Muscle layer of duodenum (tissue), 2 donors: ENCODE data around the gene PTPRG.

Experiments
- H3K27ac ChIP-seq: one replicate; pipeline ENCODE4 v1.7.0; 2013; ENCODE audit warnings: mild to moderate bottlenecking, low read length
- H3K27me3 ChIP-seq: one replicate; pipeline ENCODE4 v1.7.0; 2013; ENCODE audit warnings: low read depth, mild to moderate bottlenecking, control low read depth, low read length
- H3K36me3 ChIP-seq, 2 donors: one replicate each; pipeline ENCODE4 v1.7.0; 2013; ENCODE audit warnings: low read length in 2 of 2, control low read depth in 1 of 2, mild to moderate bottlenecking in 1 of 2; ENCODE audit not compliant: insufficient read depth in 2 of 2, control insufficient read depth in 1 of 2
- H3K4me1 ChIP-seq, 2 donors: one replicate each; pipeline ENCODE4 v1.7.0; 2013; ENCODE audit warnings: low read length in 2 of 2, mild to moderate bottlenecking in 2 of 2, control low read depth in 1 of 2, moderate library complexity in 1 of 2; ENCODE audit not compliant: insufficient read depth in 2 of 2, control insufficient read depth in 1 of 2
- H3K4me3 ChIP-seq, 2 donors: one replicate each; pipeline ENCODE4 v1.7.0; 2013; ENCODE audit warnings: low read length in 2 of 2, low read depth in 1 of 2, mild to moderate bottlenecking in 1 of 2
- H3K9me3 ChIP-seq, 2 donors: one replicate each; pipeline ENCODE4 v1.7.0; 2013; ENCODE audit warnings: low read length in 2 of 2, control low read depth in 1 of 2, mild to moderate bottlenecking in 1 of 2; ENCODE audit not compliant: control insufficient read depth in 1 of 2
- donor health status: healthy.

The PTPRG gene

DNA sequence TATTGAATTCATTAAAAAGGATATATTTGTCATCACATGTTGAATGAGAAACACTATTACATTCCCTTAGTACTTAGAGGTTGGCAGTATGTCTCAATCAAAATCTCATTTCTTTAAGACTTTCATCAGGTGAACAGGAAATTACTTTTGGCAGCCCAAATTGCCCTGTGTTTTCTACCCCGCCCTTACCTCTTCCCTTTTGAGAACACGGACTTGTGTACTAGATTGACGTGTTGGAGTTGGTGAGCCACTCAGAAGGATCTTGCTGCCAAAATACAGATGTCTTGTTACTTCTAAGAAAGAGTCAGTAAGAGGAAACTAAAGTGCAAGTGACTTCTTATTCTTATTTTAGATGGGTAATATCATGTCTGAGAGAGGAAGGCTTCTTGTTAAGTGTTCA, 425.1 kb downstream of the PTPRG start:
- Histone ChIP-seq H3K9me3 (no peaks in the 10 kb centered on the region), H3K27ac (no peak overlapping the region), H3K27me3 (no peaks in the 10 kb centered on the region), H3K36me3 (no peaks in the 10 kb centered on the region), H3K4me3 (no peak overlapping the region), H3K4me1 (no peaks in the 10 kb centered on the region)

DNA sequence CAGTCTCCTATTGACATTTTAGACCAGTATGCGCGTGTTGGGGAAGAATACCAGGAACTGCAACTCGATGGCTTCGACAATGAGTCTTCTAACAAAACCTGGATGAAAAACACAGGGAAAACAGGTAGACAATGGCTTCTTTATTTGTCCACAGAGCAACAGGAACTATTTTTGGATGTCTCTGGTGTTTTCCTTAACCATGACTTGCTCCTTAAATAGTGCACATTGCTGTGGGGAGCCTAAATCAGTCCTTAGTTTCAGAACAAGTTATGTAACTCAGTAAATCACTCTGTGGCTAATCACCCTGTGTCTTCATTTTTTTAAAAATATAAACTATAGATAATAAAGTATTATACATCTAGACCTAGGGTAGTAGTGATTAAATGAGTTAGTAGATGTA, 428.3 kb downstream of the PTPRG start:
- no peaks in the 10 kb centered on the region for H3K27me3 ChIP-seq
- H3K4me1 ChIP-seq, result no peaks in the 10 kb centered on the region
- no peak overlapping the region for H3K27ac ChIP-seq
- H3K9me3 ChIP-seq, result no peaks in the 10 kb centered on the region
- H3K36me3 ChIP-seq, result no peaks in the 10 kb centered on the region
- H3K4me3 ChIP-seq, result no peak overlapping the region

DNA sequence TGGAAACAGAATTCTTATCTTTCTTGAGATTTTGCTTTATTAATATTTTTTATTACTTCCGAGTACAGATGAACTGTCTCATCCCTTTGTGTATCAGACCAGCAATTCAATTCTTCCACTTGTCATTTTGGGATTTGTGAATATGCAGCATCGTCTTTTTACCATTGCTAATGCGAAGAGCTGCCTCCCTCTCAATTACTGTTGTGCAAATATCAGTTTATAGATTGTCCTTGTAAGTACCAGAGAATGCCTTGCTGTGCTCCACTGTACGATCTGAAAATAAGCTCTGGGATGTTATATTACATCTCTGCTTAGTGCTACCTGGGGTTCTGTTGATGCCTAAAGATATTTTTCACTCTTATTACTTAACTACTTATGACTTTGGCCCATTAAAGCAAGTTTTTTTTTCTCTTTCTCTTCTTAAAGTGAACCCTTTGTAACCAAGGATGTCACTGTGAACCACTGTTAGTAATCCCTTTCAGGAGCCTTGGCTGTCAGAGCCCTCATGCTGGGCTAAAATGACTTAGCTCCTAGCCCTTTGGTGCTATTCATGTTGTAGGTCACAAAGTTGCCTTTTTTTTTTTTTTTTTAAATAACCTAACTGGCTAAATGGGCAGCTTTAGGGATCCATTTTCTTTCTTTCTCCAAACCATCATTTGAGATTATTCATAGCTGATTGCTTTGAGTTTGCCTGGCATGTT, 429.1 kb downstream of the PTPRG start:
- Histone ChIP-seq H3K36me3 (no peaks in the 10 kb centered on the region), H3K27ac (no peak overlapping the region), H3K4me1 (no peaks in the 10 kb centered on the region), H3K9me3 (no peaks in the 10 kb centered on the region), H3K4me3 (no peak overlapping the region), H3K27me3 (no peaks in the 10 kb centered on the region)

DNA sequence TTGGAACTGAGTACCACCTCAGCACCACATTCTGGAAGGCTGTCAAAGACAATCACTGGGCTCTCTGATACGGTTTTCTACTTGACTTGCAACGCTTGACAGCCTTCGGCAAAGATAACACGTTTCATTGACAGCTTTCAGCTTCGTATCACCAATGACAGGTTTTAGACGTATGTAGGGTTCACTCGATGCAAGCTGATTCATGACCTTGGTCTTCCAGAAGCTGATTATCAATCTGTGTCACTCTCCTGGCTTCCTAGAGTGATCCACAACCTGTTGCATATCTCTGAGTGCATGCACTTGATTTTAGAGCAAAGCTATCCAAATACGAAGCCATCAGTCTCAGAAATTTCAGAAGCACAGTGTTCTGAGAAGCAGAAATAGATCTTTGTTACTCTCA, 430.3 kb downstream of the PTPRG start:
- Histone ChIP-seq H3K27ac (no peak overlapping the region), H3K4me3 (no peak overlapping the region), H3K9me3 (no peaks in the 10 kb centered on the region), H3K4me1 (peaks cover 0 to 9% of the 10 kb centered on the region in 2 donors), H3K36me3 (no peaks in the 10 kb centered on the region), H3K27me3 (no peaks in the 10 kb centered on the region)

DNA sequence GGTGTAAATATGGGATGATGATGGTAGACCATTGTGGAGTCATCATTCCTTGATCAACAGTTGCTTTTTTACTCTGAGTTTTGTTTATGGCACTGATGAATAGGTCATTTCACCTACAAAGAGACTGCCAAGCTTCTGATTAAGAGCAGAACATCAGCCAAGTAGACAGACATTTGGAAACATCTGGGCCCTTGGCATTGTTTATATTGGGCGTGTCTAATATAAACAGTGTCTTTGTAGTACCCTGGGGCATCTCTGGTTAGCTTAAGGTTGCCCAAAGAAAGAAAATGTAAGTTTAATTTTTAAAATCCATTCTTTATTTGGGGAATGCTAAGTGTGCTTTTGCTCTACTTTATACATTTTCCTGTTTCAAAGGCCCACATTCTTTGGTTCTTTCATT, 435.0 kb downstream of the PTPRG start:
- Histone ChIP-seq H3K27ac (no peak overlapping the region), H3K4me1 (peaks cover 0 to 17% of the 10 kb centered on the region in 2 donors), H3K36me3 (no peaks in the 10 kb centered on the region), H3K9me3 (no peaks in the 10 kb centered on the region), H3K27me3 (no peaks in the 10 kb centered on the region), H3K4me3 (no peak overlapping the region)

DNA sequence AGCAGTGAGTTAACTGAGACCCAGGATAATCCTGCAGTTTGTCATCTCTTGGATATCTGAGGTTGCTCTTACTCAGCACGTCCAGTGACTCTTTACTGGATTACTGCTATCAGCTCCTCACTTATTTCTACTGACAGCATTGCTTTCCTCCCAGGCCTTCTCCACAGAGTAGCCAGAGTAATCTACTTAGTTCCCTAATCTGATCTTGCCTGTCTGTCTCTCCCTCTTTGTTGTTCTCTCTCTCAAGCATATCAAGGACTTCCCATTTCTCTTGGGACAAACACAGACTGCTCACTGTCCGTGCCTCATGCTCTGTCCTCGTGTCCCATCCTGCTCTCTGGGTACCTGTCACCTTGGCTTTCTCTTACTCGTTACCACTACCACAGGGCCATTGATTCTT, 435.7 kb downstream of the PTPRG start:
- no peaks in the 10 kb centered on the region for H3K36me3 ChIP-seq
- peaks cover 0 to 17% of the 10 kb centered on the region in 2 donors for H3K4me1 ChIP-seq
- no peaks in the 10 kb centered on the region for H3K27me3 ChIP-seq
- no peak overlapping the region for H3K4me3 ChIP-seq
- no peaks in the 10 kb centered on the region for H3K9me3 ChIP-seq
- H3K27ac ChIP-seq, result no peak overlapping the region

DNA sequence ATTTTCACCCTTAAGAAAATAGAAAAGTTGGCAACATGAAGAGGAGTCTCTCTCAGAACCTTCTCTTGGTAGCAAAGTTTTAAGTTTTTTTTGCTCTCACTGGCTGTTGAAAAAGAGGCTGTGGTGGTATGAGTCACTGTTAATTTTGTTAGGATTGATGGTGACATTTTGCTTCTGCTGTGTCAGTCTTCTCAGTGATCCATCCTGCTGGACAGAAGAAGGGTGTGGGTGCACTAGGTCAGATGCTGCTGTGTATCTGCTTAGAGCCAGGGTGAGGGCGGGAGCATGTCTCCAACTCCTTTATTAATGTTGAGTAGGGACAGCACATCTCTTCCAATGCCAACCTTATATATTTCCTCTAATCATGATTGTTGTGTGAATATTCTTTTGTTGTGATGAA, 442.5 kb downstream of the PTPRG start:
- Histone ChIP-seq H3K27me3 (no peaks in the 10 kb centered on the region), H3K9me3 (no peaks in the 10 kb centered on the region), H3K27ac (no peak overlapping the region), H3K4me3 (no peak overlapping the region), H3K4me1 (peaks cover 0 to 6% of the 10 kb centered on the region in 2 donors), H3K36me3 (peaks cover 0 to 7% of the 10 kb centered on the region in 2 donors)

DNA sequence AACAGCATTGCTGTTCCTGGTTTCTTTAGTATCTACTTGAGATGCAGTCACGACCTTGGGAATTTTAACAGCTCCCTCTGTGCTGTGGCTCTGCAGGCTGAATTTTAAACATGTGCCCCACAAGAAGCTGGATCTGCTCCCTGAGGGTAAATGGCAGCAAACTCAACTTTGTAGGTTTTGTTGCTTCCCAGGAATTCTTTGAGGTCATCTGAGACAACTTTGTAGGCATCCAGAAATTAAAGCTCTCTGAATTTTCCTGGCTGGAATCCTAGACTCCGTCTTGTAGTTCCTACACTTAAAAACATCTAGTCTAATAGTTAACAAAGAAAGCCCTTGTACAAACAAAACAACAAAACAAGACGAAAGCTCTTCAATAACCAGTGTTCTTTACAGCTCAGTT, 445.7 kb downstream of the PTPRG start:
- no peaks in the 10 kb centered on the region for H3K27me3 ChIP-seq
- no peaks in the 10 kb centered on the region for H3K9me3 ChIP-seq
- H3K27ac ChIP-seq, result no peak overlapping the region
- peaks cover 0 to 7% of the 10 kb centered on the region in 2 donors for H3K36me3 ChIP-seq
- H3K4me1 ChIP-seq, result peaks cover 0 to 7% of the 10 kb centered on the region in 2 donors
- H3K4me3 ChIP-seq, result no peak overlapping the region

DNA sequence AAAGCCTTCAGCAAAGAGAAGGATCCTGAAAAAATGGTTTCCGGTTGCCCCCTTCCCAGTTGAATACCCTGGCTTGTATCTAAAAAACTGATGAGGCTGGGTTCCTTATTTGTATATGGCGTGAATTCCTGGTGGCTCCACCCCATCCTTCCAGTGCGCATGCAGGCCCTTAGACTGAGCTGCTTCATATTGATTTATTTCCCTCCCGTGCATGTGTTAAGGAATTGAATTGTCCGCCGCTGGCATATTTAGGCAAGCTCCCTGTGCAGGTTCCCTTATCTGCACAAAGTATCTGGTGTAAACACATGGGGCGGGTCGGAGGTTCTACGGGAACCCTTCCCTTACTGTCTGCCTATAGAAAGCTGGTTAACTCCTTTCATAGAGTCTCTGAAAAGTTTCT, 449.6 kb downstream of the PTPRG start:
- Histone ChIP-seq H3K27me3 (no peaks in the 10 kb centered on the region), H3K9me3 (no peaks in the 10 kb centered on the region), H3K36me3 (no peaks in the 10 kb centered on the region), H3K27ac (no peak overlapping the region), H3K4me3 (no peak overlapping the region), H3K4me1 (peaks cover 0 to 7% of the 10 kb centered on the region in 2 donors)

DNA sequence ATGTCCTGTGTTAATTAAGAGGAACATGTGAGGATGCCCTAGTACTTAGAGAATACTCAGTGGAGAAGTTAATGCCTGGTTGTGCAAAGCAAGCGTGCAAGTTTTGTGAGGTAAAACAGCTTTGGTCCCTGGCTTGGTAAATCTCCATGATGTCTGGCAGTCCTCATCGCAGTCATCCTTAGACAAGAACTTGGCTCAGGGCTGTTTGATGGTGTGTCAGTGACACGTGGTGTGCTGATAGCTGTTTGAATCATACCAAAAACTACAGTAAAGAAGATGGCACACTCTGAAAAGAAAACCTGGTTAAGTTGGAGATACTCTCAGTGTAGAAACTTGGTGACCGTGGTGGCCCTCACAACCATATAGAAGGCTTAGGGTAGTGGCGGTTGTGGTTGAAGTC, 450.3 kb downstream of the PTPRG start:
- H3K27ac ChIP-seq, result no peak overlapping the region
- no peaks in the 10 kb centered on the region for H3K27me3 ChIP-seq
- H3K36me3 ChIP-seq, result no peaks in the 10 kb centered on the region
- H3K9me3 ChIP-seq, result no peaks in the 10 kb centered on the region
- H3K4me3 ChIP-seq, result no peak overlapping the region
- peaks cover 0 to 7% of the 10 kb centered on the region in 2 donors for H3K4me1 ChIP-seq

DNA sequence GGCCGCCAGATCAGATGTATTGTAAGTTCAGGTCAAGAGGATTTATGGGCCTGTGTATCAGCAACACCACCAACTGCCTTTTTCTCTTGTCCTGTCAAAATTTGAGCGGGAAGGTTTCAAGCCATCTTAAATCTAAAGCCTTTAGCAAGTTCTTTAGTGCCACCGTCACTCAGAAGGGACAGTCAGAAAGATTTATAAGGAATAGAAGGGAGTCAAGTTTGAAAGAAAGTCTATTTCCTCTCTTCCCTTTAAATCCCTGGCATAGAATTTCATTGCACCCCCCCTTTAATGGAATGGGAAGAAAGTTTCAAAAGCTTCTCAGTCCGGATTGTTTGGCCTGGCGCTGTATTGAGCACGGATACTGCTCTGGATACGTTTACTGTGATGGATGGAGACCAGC, 452.6 kb downstream of the PTPRG start:
- no peak overlapping the region for H3K4me3 ChIP-seq
- no peaks in the 10 kb centered on the region for H3K9me3 ChIP-seq
- no peaks in the 10 kb centered on the region for H3K27me3 ChIP-seq
- no peaks in the 10 kb centered on the region for H3K36me3 ChIP-seq
- peaks cover 0 to 7% of the 10 kb centered on the region in 2 donors for H3K4me1 ChIP-seq
- H3K27ac ChIP-seq, result no peak overlapping the region

DNA sequence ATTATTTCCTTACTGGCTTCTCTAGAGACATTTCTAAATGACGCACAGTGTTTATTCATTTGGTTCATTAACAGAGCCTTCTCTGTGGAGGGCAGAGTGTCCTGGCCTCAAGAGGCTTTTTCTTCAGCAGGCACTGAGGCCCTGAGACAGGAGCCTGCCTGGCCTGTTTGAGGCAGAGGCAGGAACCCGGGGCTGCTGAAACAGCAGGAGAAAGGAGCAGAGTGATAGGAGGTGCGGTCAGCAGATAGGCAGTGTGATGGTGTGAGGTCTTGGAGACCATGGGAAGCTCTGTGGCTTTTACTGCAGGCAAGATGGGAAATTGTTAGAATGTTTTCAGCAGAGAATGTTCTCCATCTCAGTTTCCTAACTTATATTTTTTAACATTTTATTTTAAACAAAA, 453.7 kb downstream of the PTPRG start:
- Histone ChIP-seq H3K4me3 (no peak overlapping the region), H3K9me3 (no peaks in the 10 kb centered on the region), H3K27me3 (no peaks in the 10 kb centered on the region), H3K27ac (no peak overlapping the region), H3K4me1 (peaks cover 0 to 7% of the 10 kb centered on the region in 2 donors), H3K36me3 (no peaks in the 10 kb centered on the region)
